B cell (primary cell): Measurements from ENCODE around the gene AXIN1. TPM values are rescaled to one million over a fixed set of nuclear protein-coding genes. Genes with fewer than 3 reads are reported as not detected.

Source experiments
- ATAC-seq: fragments of 200-7000 bp; cut with Tn5 transposase; one replicate; pipeline ENCODE4 v1.10.0; 2021; ENCODE audit warnings: low read depth, mild to moderate bottlenecking, moderate number of reproducible peaks, moderate library complexity
- CTCF ChIA-PET: fragments of 350-600 bp; sonication (Branson Sonifier 250); formaldehyde crosslinking; loops from one replicate; lab custom pipeline; 2021; ENCODE audit warnings: antibody characterized with exemption, inconsistent platforms; lab: Charles Lee
- POLR2A ChIA-PET: fragments of 350-600 bp; sonication (Branson Sonifier 250); formaldehyde crosslinking; loops from one replicate; lab custom pipeline; 2021; ENCODE audit warnings: antibody characterized with exemption; lab: Charles Lee
- DNase-seq: peaks from one replicate; pipeline ENCODE4 v3.0.0; 2013
- H2AFZ ChIP-seq: 2 replicates; pipeline ENCODE4 v1.6.1; 2012; ENCODE audit warnings: mild to moderate bottlenecking, low read depth, low read length; ENCODE audit not compliant: insufficient read depth, poor library complexity, severe bottlenecking
- H3K27ac ChIP-seq, 2 donors: 1 replicate in 1 of 2; 2 replicates in 1 of 2; pipeline ENCODE4 v1.5.1; 2012 to 2013; ENCODE audit warnings: low read length in 2 of 2, mild to moderate bottlenecking in 2 of 2, moderate library complexity in 1 of 2
- H3K27me3 ChIP-seq, 4 experiments: fragments of 200-600 bp in 1 of 4; sonication (generic) in 1 of 4; replicated peaks in 1 of 4; 1 replicate in 2 of 4; 2 replicates in 2 of 4; pipeline versions ENCODE4 v1.6.1 to v1.7.0; 2013 to 2016; ENCODE audit warnings: low read length in 3 of 4, mild to moderate bottlenecking in 2 of 4, mixed read lengths in 1 of 4, moderate library complexity in 1 of 4; ENCODE audit not compliant: insufficient read depth in 4 of 4, control insufficient read depth in 3 of 4; ENCODE audit errors: control extremely low read depth in 1 of 4
- H3K36me3 ChIP-seq, 2 experiments: replicated peaks in 1 of 2; 1 replicate in 1 of 2; 2 replicates in 1 of 2; pipeline versions ENCODE4 v1.6.1 to v1.7.1; 2013; ENCODE audit warnings: low read length in 1 of 2; ENCODE audit not compliant: insufficient read depth in 2 of 2, control insufficient read depth in 1 of 2; ENCODE audit errors: control extremely low read depth in 1 of 2, extremely low read depth in 1 of 2
- H3K4me1 ChIP-seq, 2 donors: fragments of 200-600 bp in 1 of 2; sonication (generic) in 1 of 2; 1 replicate in 1 of 2; 2 replicates in 1 of 2; pipeline versions ENCODE4 v1.5.1 to v1.6.1; 2013 to 2017; ENCODE audit warnings: low read length in 2 of 2; ENCODE audit not compliant: control insufficient read depth in 2 of 2, insufficient read depth in 2 of 2
- H3K4me2 ChIP-seq: replicated peaks from 2 replicates; pipeline ENCODE3; 2012; ENCODE audit warnings: mild to moderate bottlenecking, low read depth, low read length; ENCODE audit not compliant: poor library complexity, severe bottlenecking
- H3K4me3 ChIP-seq, 5 experiments: fragments of 200-600 bp in 1 of 5; sonication (generic) in 1 of 5; 1 replicate in 3 of 5; 2 replicates in 2 of 5; pipeline versions ENCODE4 v1.5.1 to v1.7.0; 2011 to 2016; ENCODE audit warnings: low read length in 4 of 5, mild to moderate bottlenecking in 4 of 5, low read depth in 2 of 5, control low read depth in 1 of 5, moderate library complexity in 1 of 5; ENCODE audit not compliant: insufficient read depth in 1 of 5; ENCODE audit errors: control extremely low read depth in 1 of 5, extremely low read depth in 1 of 5
- H3K79me2 ChIP-seq: fragments of 200-600 bp; sonication (generic); one replicate; pipeline ENCODE4 v1.6.0; 2016; ENCODE audit warnings: low read length; ENCODE audit not compliant: control insufficient read depth, insufficient read depth
- H3K9ac ChIP-seq: fragments of 200-600 bp; sonication (generic); 2 replicates; pipeline ENCODE4 v1.6.1; 2017; ENCODE audit warnings: mild to moderate bottlenecking, low read length, moderate library complexity
- H3K9me3 ChIP-seq, 3 donors: one replicate each; pipeline versions ENCODE4 v1.6.1 to v1.7.1; 2013; ENCODE audit warnings: low read length in 2 of 3; ENCODE audit not compliant: control insufficient read depth in 2 of 3, insufficient read depth in 1 of 3; ENCODE audit errors: control extremely low read depth in 1 of 3
- H4K20me1 ChIP-seq: 2 replicates; pipeline ENCODE4 v1.6.0; 2012; ENCODE audit warnings: mild to moderate bottlenecking, low read length; ENCODE audit not compliant: insufficient read depth, control insufficient read depth, poor library complexity, severe bottlenecking
- H3K27ac Mint-ChIP-seq: one replicate; pipeline ENCODE4 v1.8.0; 2021; ENCODE audit warnings: mixed read lengths
- H3K27me3 Mint-ChIP-seq: one replicate; pipeline ENCODE4 v1.8.0; 2021; ENCODE audit warnings: mixed read lengths
- H3K4me1 Mint-ChIP-seq: one replicate; pipeline ENCODE4 v1.8.0; 2021; ENCODE audit warnings: mixed read lengths
- H3K4me3 Mint-ChIP-seq: one replicate; pipeline ENCODE4 v1.8.0; 2021; ENCODE audit warnings: mixed read lengths
- H3K9me3 Mint-ChIP-seq: one replicate; pipeline ENCODE4 v1.8.0; 2022; ENCODE audit warnings: mixed read lengths; ENCODE audit not compliant: insufficient read depth
- EZH2 ChIP-seq: IDR thresholded peaks from 2 replicates; pipeline ENCODE4 v1.6.1; 2012; ENCODE audit warnings: borderline replicate concordance, low read depth, mild to moderate bottlenecking, moderate library complexity, low read length; ENCODE audit not compliant: insufficient read depth, poor library complexity, severe bottlenecking
- WGBS: methylation state at CpG from one replicate; pipeline ENCODE4 v1.1.5; 2013; ENCODE audit warnings: missing lambda C conversion rate; ENCODE audit not compliant: insufficient coverage; 5-methylcytosine and 5-hydroxymethylcytosine counted together
- intact Hi-C: fragments of 100-400 bp; cut with micrococcal nuclease; formaldehyde crosslinking; loops from one replicate; pipeline ENCODE4 v1.10.0; 2022
- polyA plus RNA-seq: library from polyadenylated mRNA; depleted of rRNA; stranded (reverse); fragments of >200 nt; gene quantifications from 2 replicates; pipeline ENCODE4 v1.2.3, GENCODE V29; 2012
- total RNA-seq, 2 donors: library from RNA; stranded (reverse); fragments of 120-200 nt in 1 of 2; gene quantifications; 1 replicate in 1 of 2; 2 replicates in 1 of 2; pipeline versions ENCODE4 v1.2.3 to v1.2.4, GENCODE V29; 2013 to 2022
- TF ChIP-seq, protein P1 (sequence below): fragments of 200-600 bp; IDR thresholded peaks from one replicate; pipeline ENCODE4 v1.8.0; 2022; ENCODE audit warnings: antibody characterized with exemption, mild to moderate bottlenecking

AXIN1 gene
- total and polyA plus RNA-seq, 2 donors (not counting 1 experiment from before 2014, with no cell fraction given), result 39.0 to 40.8 TPM

DNA sequence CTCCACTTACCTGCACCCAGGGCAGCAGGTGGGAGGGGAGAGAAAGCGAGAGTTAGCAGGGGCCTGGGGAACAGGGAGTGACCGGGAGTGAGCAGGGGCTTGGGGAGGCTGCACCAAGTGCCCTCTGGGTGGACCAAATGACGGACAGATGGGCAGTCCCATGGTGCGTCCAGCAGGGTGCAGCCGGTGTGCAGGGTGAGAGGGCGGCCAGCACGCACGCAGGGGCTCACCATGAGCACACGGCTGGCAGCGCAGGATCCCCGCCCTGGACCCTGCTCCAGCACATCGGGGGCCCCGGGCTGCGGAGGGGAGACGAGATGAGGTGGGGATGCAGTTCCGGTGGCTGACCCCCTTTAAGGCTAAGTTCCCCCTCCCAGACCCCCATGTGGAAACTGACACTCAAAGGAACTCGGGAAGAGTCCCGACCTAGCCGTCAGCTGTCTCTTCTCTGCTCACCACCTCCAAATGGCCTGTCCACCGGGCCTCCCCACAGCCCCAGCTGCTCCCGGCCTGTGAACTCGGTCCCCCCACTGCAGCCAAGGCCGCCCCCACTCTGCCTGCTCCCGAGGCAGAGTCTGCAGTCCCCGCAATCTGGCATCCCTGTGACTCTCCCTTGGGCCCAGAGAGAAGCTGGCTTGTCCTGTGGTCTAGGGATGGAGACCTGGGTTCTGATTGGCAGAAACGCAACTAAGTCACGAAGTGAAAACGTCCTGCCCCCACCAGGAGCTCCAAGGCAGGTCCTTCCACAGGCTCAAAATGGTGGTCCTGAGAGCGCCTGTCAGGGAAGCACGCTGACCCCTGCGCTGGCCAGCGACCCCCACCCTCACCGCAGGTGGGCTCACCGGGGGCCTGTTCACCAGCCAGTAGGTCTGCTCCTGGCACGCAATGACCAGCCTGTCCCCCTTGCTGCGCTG is 79.6 kb downstream of the AXIN1 start:
- no peaks in the 10 kb centered on the region for H3K79me2 ChIP-seq
- intact Hi-C loops, result no loop called here
- H3K4me1 ChIP-seq, result peaks cover 0 to 7% of the 10 kb centered on the region in 2 donors
- H3K9me3 Mint-ChIP-seq, result no peaks in the 10 kb centered on the region
- H3K27me3 Mint-ChIP-seq, result peaks cover 18% of the 10 kb centered on the region
- TF ChIP-seq, protein P1, sequence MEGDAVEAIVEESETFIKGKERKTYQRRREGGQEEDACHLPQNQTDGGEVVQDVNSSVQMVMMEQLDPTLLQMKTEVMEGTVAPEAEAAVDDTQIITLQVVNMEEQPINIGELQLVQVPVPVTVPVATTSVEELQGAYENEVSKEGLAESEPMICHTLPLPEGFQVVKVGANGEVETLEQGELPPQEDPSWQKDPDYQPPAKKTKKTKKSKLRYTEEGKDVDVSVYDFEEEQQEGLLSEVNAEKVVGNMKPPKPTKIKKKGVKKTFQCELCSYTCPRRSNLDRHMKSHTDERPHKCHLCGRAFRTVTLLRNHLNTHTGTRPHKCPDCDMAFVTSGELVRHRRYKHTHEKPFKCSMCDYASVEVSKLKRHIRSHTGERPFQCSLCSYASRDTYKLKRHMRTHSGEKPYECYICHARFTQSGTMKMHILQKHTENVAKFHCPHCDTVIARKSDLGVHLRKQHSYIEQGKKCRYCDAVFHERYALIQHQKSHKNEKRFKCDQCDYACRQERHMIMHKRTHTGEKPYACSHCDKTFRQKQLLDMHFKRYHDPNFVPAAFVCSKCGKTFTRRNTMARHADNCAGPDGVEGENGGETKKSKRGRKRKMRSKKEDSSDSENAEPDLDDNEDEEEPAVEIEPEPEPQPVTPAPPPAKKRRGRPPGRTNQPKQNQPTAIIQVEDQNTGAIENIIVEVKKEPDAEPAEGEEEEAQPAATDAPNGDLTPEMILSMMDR, result no peak
- no peak for TF ChIP-seq EZH2
- ChIA-PET POLR2A (no interaction called here), CTCF (no interaction called here)
- no peak overlapping the region for H3K27ac Mint-ChIP-seq
- H3K4me3 ChIP-seq, result no peak overlapping the region
- 88% methylated on average over 34 of the region's 36 CpGs for WGBS
- H3K27me3 ChIP-seq, result peaks cover 0 to 22% (median 6%) of the 10 kb centered on the region in 4 experiments
- H3K4me3 Mint-ChIP-seq, result no peak overlapping the region
- H3K27ac ChIP-seq, result no peak overlapping the region
- DNase-seq (no peak), ATAC-seq (no peak)
- no peaks in the 10 kb centered on the region for H3K36me3 ChIP-seq
- peaks cover 7% of the 10 kb centered on the region for H3K4me1 Mint-ChIP-seq
- H3K9me3 ChIP-seq, result no peaks in the 10 kb centered on the region
- no peaks in the 10 kb centered on the region for H4K20me1 ChIP-seq
- no peak overlapping the region for H2AFZ ChIP-seq
- no peak overlapping the region for H3K9ac ChIP-seq
- H3K4me2 ChIP-seq, result no peak overlapping the region
